NCI-H226 (cell line): ENCODE measurements around the gene PNPLA6.
"Not testable (repeated sequence)": the region's sequence is repeated elsewhere in the genome, so short reads cannot be mapped to it uniquely, and the experiment has no call there.

Experiments used
- DNase-seq: peaks from one replicate; pipeline ENCODE4 v3.0.0-alpha.2; 2015

Gene PNPLA6

DNA sequence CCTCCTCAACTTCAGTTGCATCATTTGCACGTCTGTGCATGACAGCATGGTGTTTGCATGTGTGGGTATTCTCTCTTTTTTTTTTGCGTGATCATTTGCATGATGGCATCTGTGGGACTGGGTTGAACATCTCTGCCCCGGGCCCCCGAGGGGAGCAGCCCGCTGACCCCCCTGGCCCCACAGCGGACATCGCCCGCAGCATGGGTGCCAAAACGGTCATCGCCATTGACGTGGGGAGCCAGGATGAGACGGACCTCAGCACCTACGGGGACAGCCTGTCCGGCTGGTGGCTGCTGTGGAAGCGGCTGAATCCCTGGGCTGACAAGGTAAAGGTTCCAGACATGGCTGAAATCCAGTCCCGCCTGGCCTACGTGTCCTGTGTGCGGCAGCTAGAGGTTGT, 23.1 kb downstream of the PNPLA6 start:
- no peak for DNase-seq

DNA sequence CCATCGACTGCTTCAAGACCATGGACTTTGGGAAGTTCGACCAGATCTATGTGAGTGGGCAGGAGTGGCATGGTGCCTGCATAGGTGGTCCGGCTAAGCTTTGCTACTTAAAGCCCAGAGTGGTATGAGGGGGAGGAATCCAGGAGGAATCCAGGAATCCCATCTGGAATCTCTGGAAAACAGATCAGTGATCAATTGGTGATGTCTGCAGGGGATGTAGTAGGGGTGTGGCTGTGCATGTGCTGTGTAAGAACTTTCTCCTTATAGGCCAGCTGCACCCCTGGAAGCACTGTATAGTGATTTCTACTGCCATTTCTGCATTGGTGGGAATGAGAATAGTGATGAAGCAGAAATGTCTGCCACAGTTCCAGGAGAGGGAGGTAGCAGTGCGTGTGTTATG, 23.6 kb downstream of the PNPLA6 start:
- no peak for DNase-seq

DNA sequence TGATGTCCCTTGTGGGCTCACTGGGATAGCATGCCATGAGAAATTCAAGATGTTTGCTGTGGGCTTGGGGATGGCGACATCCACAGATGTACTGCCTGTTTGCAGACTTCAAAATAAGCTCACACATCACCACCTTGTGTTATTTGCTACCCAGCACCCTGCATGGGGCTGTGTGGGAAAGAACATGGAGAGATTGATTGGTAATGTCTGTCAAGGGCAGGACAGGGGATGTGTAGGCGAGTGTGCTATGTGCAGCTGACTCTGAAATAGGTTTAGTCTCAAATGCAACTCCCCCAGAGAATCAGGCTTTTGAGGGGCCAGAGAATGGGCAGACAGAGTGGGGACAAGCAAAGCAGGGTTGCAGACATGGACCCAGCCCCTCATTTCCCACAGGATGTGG, 24.7 kb downstream of the PNPLA6 start:
- DNase-seq, result no peak

DNA sequence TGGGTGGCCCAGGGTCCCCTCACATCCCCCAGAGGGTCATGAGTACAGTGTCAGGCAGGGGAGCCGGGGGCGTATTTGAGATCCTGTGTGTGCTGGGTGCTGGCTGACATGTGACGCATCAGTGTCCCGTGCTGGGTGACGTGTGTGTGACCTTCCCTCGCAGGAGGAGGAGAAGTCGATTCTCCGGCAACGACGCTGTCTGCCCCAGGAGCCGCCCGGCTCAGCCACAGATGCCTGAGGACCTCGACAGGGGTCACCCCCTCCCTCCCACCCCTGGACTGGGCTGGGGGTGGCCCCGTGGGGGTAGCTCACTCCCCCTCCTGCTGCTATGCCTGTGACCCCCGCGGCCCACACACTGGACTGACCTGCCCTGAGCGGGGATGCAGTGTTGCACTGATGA, 25.8 kb downstream of the PNPLA6 start:
- no peak for DNase-seq

DNA sequence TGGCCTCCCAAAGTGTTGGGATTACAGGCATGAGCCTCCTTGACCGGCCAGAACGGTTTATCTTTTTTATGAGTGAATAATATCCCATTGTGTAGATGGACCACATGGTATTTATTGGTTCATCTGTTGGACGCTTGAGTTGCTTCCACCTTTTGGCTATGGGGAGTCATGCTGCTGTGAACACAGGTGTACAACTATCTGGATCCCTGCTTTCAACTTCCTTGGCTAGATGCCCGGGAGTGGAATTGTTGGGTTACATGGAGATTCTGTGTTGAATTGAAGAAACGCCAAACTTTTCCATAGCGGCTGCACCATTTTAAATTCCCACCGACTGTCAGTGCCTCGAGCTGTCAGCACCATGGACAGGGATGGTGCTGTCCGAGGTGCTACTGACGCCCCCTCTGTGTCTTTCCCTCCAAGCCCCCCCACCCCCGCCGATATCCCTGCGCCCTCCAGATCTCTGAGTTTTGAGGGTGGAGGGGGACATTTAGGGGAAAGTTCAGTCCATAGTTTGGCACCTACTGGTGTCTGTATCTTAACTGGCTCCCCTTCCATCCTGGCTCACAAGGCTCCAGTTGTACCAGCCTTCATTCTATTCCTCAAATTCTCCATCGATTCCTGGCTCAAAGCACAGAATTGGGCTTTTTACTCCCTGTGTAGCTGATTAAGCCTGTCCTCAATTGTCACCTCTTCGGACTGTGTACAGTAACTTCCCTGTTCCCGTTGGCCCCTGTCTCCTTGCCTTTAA, 27.3 kb downstream of the PNPLA6 start:
- DNase-seq, result no peak

DNA sequence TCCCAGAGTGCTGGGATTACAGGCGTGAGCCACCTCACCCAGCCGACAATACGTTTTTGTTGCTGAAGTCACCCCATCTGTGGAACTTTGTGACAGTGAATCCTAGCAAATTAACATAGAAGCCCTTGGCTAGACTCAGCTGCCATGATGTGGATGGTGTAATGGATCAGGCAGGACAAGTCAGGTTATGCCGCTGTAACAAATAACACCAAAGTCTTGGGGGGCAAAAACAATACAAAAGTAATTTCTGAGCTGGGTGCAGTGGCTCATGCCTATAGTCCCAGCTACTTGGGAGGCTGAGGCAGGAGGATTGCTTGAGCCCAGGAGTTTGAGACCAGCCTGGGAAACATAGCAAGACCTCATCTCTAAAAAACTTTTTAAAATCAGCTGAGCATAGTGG, 29.3 kb downstream of the PNPLA6 start:
- DNase-seq, result no peak

DNA sequence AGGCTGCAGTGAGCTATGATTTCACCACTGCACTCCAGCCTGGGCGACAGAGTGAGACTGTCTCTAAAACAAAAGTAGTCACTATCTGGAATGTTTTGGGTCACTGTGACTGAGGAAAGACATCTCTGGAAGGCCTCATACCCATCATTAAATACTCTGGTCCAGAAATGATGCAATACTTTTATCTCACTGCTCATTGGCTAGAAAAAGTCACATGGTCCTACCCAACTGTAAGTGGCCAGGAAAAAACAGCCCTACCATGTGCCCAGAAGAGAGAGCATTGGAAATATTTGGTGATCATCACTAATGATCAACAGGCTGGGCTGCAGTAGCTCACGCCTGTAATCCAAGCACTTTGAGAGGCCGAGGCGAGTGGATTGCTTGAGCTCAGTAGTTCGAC, 29.8 kb downstream of the PNPLA6 start:
- no peak for DNase-seq

DNA sequence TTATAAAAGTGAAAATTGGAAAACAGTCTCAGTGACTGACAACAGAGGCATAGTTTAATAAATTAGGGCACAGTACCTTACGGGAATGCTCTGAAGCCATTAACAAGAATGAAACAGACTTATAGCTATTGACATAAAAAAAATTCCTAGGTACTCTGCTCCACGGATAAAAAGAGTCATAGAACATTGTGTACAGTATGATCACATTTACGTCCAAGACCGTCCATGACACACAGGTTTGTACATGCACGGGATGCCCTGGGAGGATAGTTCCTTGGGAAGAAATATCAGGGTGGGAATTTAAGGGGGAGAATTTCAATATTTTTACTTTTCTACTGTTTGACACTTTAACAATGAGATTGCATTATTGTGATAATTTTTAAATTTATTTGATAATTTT, 35.2 kb downstream of the PNPLA6 start:
- DNase-seq, result no peak

DNA sequence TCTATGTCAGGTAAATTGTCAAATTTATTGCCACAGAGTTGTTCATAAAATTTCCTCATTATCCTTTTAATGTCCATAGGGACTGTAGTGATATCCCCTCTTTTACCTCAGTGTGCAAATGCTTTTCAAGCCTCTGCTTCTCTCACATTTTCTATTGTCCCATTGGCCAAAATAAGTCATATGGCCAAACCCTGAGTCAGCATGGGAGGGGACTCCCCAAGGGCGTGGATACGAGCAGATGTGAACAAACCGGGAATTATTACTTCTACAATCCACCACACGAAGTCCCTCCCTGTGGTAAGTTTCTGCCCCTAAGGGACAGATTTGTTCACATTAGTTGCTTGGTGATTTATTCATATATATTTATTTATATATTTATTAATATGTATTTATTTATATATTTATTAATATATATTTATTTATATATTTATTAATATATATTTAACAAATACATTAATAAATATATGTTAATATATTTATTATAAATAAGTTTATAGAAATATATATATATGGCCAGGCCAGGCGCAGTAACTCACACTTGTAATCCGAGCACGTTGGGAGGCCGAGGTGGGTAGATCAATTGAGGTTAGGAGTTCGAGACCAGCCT, 40.0 kb downstream of the PNPLA6 start:
- peak; percentile 24 for DNase-seq

DNA sequence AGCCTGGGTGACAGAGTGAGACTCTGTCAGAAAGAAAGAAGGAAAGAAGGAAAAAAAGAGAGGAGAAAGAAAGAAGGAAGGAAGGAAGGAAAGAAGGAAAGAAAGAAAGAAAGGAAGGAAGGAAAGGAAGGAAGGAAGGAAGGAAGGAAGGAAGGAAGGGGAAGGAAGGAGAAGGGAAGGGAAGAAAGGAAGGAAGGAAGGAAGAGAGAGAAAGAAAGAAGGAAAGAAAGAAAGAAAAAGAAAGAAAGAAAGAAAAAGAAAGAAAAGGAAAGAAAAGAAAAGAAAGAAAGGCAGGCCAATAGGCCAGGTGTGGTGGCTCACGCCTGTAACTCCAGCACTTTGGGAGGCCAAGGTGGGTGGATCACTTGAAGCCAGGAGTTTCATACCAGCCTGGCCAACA, 41.9 kb downstream of the PNPLA6 start:
- DNase-seq, result not testable (repeated sequence)

DNA sequence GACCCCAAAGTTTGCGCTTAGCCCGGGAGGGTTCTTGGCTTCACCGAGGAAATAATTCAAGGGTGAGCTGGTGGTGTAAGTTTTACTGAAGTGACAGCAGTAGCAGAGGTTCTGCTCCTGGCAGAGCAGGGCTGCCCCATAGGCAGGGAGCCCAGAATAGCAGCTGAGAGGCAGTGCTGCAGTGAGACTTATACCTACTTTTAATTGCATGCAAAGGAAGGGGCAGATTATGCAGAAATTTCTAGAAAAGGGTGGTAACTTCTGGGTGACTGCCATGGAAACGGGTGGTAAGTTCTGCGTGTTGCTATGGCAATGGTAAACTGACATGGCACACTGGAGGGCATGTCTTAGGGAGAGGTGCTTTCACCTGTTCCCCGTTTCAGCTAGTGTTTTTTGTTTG, 42.6 kb downstream of the PNPLA6 start:
- DNase-seq, result no peak

DNA sequence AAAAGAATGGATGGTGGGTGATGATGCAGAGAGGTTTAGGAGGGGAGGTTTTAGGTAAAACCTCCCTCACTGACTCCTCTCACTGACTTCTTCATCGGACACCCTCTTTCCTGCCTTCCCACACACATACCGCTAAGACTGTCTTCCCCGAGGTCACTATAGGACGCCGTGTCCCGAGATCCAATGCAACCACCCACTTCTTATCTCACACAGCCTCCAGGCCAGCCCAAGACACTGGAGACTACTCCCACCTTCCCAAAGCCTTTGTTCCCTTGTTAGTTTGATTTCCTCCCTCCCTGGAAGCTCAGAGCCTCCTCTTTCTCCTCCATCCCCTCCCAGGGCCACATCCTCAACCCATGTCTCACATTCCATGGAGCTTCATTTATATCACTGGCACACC, 43.7 kb downstream of the PNPLA6 start:
- no peak for DNase-seq

DNA sequence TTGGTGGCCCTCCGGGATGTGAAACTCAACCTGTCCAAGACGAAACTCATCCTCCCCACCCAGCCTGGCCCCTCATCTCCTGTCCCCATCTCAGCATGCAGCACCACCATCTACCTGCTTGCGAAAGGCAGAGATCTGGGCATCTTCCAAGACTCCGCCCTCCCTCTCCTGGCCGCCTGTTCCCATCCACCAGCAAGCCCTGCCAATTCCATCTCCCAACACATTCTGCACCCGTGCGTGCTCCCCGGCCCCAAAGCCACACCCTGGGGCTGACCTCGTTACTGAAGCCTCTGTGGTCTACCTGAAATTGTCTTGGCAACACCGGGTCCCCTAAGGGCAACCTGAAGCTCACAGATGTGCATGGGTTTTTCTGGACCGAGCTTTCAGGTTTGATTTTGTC, 46.9 kb downstream of the PNPLA6 start:
- DNase-seq, result no peak

DNA sequence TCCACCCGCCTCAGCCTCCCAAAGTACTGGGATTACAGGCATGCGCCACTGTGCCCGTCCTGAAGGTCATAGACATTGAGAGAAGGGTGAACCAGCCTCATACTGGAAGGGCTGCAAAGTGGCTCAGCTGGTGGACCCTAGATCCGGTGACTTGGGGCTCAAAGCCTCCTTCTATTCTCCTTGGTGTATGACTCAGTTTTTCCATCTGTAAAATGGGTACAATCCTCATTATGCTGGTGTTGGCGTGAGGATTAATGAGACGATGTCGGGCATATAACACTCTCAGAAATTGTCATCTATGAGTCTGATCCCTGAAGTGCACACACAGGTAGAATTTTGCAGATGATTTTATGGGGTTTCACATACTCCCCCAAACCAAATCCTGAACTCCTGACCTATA, 54.3 kb downstream of the PNPLA6 start:
- no peak for DNase-seq

DNA sequence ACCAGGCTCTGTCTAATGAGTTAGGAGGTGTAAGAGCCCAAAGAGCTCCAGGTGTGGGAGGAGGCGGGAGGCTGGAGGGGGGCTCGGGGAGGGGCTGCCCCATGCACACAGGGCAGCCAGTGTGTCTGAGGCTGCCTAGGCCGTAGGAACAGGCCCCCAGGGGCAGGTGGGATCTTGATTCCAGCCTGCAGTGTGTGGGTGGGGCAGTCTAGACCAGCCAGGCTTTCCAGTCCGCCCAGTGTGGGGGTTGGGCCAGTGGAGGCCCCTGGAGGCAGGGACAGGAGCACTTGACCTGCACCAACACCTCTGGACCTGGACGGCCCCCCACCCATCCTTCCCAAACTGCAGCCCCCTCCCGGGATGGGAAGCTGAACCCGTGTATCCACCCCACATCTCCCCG, 54.7 kb downstream of the PNPLA6 start:
- DNase-seq, result no peak

DNA sequence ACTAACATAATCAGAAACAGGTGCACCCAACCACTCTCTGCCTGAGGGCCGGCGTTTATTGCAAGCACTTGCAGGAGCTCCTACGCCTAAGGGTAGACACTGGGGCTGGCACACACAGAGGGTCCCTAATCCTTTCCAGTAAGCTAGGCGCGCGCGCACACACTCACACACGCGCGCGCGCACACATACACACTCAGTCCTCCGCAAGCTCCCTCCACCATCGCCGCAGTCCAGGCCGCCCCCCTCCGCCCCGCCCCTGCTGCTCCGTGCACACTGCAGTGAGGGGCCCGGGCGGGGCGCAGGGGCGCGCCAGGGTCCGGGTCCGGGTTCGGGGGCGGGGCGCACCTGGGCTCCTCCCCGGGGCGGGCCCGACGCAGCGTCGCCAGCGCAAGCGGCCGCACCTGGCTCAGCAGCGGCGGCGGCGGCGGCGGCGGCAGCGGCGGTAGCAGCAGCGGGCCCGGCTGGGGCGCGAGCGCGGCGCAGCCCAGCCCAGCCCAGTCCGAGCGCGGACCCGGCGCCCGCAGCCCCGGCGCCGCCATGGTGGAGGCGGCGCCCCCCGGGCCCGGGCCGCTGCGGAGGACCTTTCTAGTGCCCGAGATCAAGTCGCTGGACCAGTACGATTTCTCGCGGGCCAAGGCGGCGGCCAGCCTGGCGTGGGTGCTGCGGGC, 60.1 kb downstream of the PNPLA6 start, which contains the start of gene CAMSAP3:
CAMSAP3 (plus strand) TSS at position 398 of the 668 bp plus-strand sequence; CDS start at position 538, 140 bp downstream.
- DNase-seq, result no peak

DNA sequence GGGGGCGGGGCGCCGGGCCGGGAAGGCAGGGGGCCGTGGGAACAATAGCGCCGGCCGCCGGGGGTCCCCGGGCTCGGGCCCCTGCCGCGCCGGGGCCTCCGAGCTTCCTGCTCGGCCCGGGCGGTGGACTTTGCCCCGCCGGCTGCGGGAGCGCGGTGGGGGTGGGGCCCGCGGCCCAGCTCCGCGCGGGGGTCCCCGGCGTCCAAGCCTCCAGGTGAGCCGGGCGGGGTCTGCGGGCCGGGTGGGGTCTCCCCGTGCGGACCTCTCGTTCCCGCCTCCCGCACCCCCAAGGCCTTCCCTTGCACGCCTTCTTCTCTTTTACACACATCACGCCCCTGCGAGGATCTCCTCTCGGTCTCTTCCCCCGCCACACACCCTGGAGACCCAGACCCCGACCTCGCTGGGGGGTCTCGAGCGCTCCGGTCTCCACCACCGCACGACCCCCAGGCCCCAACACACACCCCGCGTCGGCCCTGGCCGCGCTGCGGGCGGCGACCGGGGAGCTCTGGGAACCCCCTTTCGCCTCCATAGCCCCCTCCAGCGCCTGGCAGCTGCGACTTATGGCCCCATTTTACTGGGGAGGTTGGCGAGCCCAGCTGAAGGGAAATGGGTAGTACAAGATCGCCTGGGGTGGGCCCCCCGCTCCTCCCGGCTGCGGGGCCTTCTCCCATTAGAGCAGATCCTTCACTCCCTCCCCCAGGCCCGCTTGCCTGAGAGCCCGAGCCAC, 60.9 kb downstream of the PNPLA6 start:
- no peak for DNase-seq

DNA sequence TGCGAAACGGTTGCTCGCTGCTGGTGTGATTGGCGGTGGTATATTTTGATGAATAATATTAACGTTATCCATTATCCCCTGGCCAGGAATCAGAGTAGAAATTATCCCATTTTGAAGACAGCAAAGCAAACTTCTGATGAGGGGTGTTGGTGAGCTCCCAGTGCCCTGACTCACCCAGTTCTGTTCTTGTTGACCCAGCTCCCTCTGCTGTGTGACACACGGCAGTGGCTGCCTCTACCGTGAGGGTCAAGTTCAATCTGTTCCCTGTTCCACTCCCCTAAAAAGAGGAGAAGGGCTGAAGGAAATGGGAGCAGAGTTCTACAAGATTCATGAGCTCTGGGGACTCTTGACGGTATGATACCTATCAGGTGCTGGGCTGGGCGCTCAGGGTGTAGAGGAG, 62.2 kb downstream of the PNPLA6 start:
- no peak for DNase-seq

DNA sequence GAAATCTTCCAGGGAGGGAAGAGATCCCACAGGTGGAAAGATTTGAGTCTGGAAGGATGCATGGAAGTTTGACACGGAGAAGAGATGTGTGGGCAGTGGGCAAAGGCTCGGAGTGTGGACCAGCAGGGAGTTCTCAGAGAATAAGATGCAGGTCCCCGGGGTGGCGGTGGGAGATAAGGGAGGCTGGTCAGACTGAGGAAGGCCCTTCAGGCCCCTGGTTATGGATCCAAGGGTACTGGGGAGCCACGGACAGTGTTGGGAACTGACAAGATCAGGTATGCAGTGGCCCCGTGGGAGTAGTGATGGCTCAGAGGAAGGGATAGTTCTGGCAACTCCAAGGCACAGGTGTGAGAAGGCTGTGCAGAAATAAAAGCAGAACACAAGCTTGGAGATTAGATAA, 62.7 kb downstream of the PNPLA6 start:
- DNase-seq, result no peak

DNA sequence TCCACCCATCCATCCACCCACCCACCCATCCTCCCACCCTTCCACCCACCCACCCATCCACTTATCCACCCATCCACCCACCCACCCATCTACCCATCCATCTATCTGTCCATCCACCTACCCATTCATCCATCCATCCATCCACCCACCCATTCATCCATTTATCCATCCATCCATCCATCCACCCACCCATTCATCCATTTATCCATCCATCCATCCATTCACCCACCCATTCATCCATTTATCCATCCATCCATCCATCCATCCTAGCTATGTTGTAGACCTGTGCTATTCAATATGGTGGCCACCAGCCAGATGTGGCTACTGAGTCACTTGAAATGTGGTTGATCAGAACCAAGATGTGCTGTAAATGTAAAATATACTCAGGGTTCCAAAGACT, 65.2 kb downstream of the PNPLA6 start:
- no peak for DNase-seq

DNA sequence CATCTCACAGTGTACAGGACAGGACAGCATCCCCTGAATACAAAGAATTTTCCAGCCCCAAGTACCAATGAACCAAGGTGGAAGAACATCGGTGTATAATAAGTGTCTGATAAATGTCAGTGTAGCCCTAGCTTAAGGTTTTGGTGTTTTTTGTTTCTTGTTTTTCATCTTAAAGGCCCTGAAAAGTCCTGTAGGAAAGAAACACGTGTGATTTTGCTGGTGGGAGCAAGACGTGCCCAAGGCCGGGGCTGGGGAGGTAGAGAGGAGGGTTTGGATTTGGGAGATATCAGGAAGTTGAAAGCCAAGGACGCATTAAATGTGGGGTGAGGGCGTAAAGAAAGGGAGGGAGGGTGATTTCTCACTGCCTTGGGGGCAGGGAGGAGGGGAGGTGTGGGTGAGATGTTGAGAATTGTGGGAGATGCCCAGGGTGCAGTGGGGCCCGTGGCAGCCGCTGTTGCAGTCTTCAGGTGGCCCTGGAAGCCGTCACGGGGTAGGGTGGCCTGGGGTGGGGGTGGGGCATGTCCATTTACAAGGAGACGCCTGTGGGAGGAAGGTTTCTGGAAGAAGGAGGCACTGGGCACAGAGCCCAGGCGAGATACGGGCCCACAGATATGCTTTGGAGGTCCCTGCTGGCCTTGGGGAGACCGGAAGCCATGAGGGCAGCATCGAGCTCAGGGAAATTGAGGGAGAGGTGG, 66.9 kb downstream of the PNPLA6 start:
- DNase-seq, result peak; percentile 56

DNA sequence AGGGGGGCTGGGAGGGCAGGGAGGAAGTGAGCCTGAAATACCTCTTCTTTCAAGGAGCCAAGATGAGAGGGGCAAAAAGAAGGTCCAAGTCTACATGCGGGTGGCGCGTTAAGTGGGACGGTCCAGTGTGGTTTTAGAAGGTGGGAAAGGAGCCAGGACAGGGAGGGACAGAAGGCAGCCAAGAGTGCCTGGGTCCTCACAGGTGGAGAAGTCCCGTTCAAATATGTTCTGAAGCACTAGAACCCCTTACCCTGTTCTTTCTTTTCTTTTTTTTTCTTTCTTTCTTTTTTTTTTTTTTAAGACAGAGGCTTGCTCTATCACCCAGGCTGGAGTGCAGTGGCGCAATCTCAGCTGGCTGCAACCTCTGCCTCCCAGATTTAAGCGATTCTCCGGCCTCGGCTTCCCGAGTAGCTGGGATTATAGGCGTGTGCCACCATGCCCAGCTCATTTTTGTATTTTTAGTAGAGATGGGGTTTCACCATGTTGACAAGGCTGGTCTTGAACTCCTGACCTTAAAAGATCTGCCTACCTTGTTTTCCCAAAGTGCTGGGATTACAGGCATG, 67.5 kb downstream of the PNPLA6 start:
- no peak for DNase-seq

DNA sequence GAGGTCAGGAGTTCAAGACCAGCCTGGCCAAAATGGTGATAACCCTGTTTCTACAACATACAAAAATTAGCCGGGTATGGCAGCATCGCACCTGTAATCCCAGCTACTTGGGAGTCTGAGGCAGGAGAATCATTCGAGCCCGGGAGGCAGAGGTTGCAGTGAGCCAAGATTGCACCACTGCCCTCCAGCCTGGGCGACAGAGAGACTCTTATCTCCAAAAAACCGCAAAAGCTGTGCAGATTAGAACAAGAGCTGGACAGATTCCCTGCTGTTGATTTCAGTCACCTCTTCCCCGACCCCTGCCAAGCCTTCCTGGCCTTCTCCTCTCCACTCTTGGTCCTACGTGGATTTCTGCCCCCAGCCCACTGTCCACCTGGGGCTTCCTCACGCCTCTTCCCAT, 68.4 kb downstream of the PNPLA6 start:
- peak; percentile 51 for DNase-seq
